ENCODE results near the gene TEX261. TPM values are rescaled to one million over a fixed set of nuclear protein-coding genes. Genes with fewer than 3 reads are reported as not detected.

TEX261 gene
- total and polyA plus RNA-seq, 2 experiments from 2014 or later: 5.7 to 17.5 TPM

- no peaks in the 10 kb centered on the region for H3K9me2 ChIP-seq (ENCODE audit: insufficient read depth)
- peaks cover 7% of the 10 kb centered on the region; the same call in 1 of the 2 replicates for H4K20me1 ChIP-seq (replicated peaks; ENCODE audit: insufficient read depth)
- H3K4me1 ChIP-seq (ENCODE audit: insufficient read depth): peaks cover 9% of the 10 kb centered on the region; the same call in 1 of the 2 replicates
- no peak overlapping the region for H3K4me3 ChIP-seq
- Mint-ChIP-seq H3K4me3 (no peak overlapping the region), H3K4me1 (peaks cover 16% of the 10 kb centered on the region), H3K27ac (no peak overlapping the region), H3K9me3 (no peaks in the 10 kb centered on the region; the same call in 2 of the 3 replicates), H3K36me3 (ENCODE audit: low read depth) (peaks cover 7% of the 10 kb centered on the region; the same call in 1 of the 3 replicates), H3K27me3 (ENCODE audit: insufficient read depth, low read depth, poor library complexity) (peaks cover 30% of the 10 kb centered on the region)
- H3K27me3 ChIP-seq (ENCODE audit: insufficient read depth): peaks cover 22% of the 10 kb centered on the region
- ATAC-seq: no peak
- no peaks in the 10 kb centered on the region for H3F3A ChIP-seq (replicated peaks; ENCODE audit: low read depth)
- H3K36me3 ChIP-seq (ENCODE audit: insufficient read depth): no peaks in the 10 kb centered on the region
- DNase-seq (ENCODE audit: low spot score): no peak
- no peak overlapping the region for H2AFZ ChIP-seq
- TF ChIP-seq, protein P1, sequence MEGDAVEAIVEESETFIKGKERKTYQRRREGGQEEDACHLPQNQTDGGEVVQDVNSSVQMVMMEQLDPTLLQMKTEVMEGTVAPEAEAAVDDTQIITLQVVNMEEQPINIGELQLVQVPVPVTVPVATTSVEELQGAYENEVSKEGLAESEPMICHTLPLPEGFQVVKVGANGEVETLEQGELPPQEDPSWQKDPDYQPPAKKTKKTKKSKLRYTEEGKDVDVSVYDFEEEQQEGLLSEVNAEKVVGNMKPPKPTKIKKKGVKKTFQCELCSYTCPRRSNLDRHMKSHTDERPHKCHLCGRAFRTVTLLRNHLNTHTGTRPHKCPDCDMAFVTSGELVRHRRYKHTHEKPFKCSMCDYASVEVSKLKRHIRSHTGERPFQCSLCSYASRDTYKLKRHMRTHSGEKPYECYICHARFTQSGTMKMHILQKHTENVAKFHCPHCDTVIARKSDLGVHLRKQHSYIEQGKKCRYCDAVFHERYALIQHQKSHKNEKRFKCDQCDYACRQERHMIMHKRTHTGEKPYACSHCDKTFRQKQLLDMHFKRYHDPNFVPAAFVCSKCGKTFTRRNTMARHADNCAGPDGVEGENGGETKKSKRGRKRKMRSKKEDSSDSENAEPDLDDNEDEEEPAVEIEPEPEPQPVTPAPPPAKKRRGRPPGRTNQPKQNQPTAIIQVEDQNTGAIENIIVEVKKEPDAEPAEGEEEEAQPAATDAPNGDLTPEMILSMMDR (conservative IDR thresholded peaks at IDR 0.05; ENCODE audit: low read depth in 2 of 2): no peak
- TF ChIP-seq NANOG (IDR thresholded peaks at IDR 0.05; ENCODE audit: borderline replicate concordance) (no peak), ZNF114 (CRISPR knock-in tag; IDR thresholded peaks at IDR 0.05) (no peak), STAT1 (IDR thresholded peaks at IDR 0.05; ENCODE audit: unreplicated experiment) (no peak), POLR2AphosphoS5 (IDR thresholded peaks at IDR 0.05; ENCODE audit: low read depth) (no peak), ZNF462 (CRISPR knock-in tag; IDR thresholded peaks at IDR 0.05) (no peak)
- TF ChIP-seq, protein P2, sequence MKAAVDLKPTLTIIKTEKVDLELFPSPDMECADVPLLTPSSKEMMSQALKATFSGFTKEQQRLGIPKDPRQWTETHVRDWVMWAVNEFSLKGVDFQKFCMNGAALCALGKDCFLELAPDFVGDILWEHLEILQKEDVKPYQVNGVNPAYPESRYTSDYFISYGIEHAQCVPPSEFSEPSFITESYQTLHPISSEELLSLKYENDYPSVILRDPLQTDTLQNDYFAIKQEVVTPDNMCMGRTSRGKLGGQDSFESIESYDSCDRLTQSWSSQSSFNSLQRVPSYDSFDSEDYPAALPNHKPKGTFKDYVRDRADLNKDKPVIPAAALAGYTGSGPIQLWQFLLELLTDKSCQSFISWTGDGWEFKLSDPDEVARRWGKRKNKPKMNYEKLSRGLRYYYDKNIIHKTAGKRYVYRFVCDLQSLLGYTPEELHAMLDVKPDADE (IDR thresholded peaks at IDR 0.05): no peak
- H3K4me2 ChIP-seq: no peak overlapping the region
- no peaks in the 10 kb centered on the region for H3K79me2 ChIP-seq (replicated peaks; ENCODE audit: insufficient read depth)
- H3K27ac ChIP-seq (ENCODE audit: low read depth): no peak overlapping the region
Measured at GRCh38 chr2:70981421-70981820, 13.3 kb downstream of the TEX261 start.

All from GM23338 (cell line).